AG09319 (cell line): ENCODE measurements around the gene TMEM132E.
"Not testable (repeated sequence)": the region's sequence is repeated elsewhere in the genome, so short reads cannot be mapped to it uniquely, and the experiment has no call there.

Experiments
- DNase-seq: peaks from one replicate; pipeline ENCODE4 v3.0.0-alpha.2; 2010; ENCODE audit warnings: low read depth; ENCODE audit errors: extremely low read depth
- TF ChIP-seq, protein P1 (sequence below): IDR thresholded peaks from 2 replicates; pipeline ENCODE4 v1.5.1; 2011; ENCODE audit warnings: low read depth, mild to moderate bottlenecking, inconsistent platforms, low read length, moderate library complexity

The TMEM132E gene

GRCh38 chr17:34579017-34579946 is at the start of gene TMEM132E:
TMEM132E (plus strand) TSS chr17:34579582; CDS start chr17:34581077, 1,495 bp downstream.
- TF ChIP-seq, protein P1, sequence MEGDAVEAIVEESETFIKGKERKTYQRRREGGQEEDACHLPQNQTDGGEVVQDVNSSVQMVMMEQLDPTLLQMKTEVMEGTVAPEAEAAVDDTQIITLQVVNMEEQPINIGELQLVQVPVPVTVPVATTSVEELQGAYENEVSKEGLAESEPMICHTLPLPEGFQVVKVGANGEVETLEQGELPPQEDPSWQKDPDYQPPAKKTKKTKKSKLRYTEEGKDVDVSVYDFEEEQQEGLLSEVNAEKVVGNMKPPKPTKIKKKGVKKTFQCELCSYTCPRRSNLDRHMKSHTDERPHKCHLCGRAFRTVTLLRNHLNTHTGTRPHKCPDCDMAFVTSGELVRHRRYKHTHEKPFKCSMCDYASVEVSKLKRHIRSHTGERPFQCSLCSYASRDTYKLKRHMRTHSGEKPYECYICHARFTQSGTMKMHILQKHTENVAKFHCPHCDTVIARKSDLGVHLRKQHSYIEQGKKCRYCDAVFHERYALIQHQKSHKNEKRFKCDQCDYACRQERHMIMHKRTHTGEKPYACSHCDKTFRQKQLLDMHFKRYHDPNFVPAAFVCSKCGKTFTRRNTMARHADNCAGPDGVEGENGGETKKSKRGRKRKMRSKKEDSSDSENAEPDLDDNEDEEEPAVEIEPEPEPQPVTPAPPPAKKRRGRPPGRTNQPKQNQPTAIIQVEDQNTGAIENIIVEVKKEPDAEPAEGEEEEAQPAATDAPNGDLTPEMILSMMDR = no peak
- no peak for DNase-seq

- TF ChIP-seq, protein P1 = no peak
- no peak for DNase-seq
Observed at GRCh38 chr17:34530918-34531317, 48.5 kb upstream of the TMEM132E start.

- no peak for DNase-seq
- TF ChIP-seq, protein P1 = no peak
Observed at GRCh38 chr17:34532281-34533065, 46.9 kb upstream of the TMEM132E start.

DNA sequence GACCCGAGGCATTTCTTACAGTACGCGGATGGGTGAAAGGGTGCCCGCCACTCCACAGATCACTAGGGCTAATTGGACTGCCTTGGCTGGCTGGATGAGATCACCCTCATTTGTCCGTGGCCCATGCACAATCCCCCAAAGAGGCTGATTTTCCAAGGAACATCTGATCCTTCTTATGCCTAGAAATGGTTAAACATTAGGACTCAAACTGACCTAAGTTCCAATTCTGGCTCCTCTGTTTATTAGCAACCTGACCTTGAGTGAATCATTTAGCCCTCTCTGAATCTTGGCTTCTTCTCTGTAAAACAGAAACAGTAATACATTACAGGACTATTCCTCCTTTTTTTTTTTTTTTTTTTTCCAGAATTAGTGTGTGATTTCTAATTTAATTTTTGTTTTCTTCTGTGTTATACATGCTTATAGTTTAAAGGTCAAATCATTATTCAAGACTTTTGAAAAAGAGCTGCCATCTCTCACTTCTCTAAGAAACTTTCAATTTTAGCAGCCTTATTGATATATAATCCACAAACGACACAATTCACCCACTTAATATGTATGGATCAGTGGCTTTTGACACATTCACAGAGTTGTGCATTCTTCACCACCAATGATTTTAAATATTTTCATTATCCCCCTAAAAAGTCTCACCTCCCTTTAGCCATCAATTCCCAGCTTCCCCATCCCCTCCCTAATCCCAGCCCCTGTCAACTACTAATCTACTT is 45.4 kb upstream of the TMEM132E start:
- no peak for DNase-seq
- TF ChIP-seq, protein P1 = no peak

DNA sequence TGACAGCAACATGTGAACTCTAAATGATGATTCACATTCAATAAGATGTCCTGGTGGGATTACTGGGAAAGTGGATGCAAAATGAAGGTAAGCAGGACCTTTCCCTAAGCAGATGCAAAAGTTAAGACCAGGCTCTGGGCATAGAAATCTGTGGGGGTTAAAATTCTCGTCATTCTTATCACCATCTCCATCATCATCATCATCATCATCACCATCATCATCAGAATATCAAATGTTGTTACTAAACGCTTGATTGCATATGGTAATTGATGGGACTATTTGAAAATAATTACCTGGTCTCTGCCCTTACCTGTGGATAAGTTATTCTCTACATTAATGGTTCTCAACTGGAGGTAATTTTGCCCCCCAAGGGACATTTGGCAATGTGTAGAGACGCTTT is 41.9 kb upstream of the TMEM132E start:
- TF ChIP-seq, protein P1 = no peak
- DNase-seq = no peak

DNA sequence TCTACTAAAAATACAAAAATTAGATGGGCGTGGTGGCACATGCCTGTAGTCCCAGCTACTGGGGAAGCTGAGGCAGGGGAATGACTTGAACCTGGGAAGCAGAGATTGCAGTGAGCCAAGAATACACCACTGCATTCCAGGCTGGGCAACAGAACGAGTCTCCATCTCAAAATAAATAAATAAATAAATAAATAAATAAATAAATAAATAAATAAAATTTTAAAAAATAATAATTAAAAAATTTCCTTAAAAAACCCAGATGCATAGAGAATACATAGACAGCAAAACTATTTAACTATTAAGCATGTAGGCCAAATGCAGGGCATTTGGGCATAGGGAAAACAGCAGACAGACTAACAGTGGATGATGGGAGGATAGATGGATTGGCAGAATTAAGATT is 40.8 kb upstream of the TMEM132E start:
- DNase-seq = not testable (repeated sequence)

- DNase-seq = no peak
- TF ChIP-seq, protein P1 = no peak
Observed at GRCh38 chr17:34539881-34540280, 39.5 kb upstream of the TMEM132E start.
